Liver (tissue), 9 donors: ENCODE results near the gene LDLR. TPM values are rescaled to one million over a fixed set of nuclear protein-coding genes. Genes with fewer than 3 reads are reported as not detected.
"Not testable (repeated sequence)": the region's sequence is repeated elsewhere in the genome, so short reads cannot be mapped to it uniquely, and the experiment has no call there.

Experiments used
- DNase-seq: peaks from one replicate; pipeline ENCODE4 v3.0.0-alpha.2; 2017; ENCODE audit warnings: low spot score
- H3K27ac ChIP-seq, 2 donors: one replicate each; pipeline ENCODE4 v1.7.0; 2013; ENCODE audit warnings: inconsistent platforms in 2 of 2, low read length in 2 of 2, control low read depth in 1 of 2, low read depth in 1 of 2, mild to moderate bottlenecking in 1 of 2
- H3K27me3 ChIP-seq, 4 donors: one replicate each; pipeline versions ENCODE4 v1.6.1 to v1.7.0; 2013; ENCODE audit warnings: low read length in 3 of 4, inconsistent platforms in 1 of 4, mild to moderate bottlenecking in 1 of 4, moderate library complexity in 1 of 4; ENCODE audit not compliant: control insufficient read depth in 4 of 4, insufficient read depth in 4 of 4
- H3K36me3 ChIP-seq, 4 donors: one replicate each; pipeline versions ENCODE4 v1.6.1 to v1.7.0; 2013; ENCODE audit warnings: low read length in 3 of 4, mild to moderate bottlenecking in 3 of 4, low read depth in 1 of 4, moderate library complexity in 1 of 4; ENCODE audit not compliant: control insufficient read depth in 4 of 4, insufficient read depth in 3 of 4
- H3K4me1 ChIP-seq, 4 donors: one replicate each; pipeline versions ENCODE4 v1.6.1 to v1.7.0; 2013; ENCODE audit warnings: low read length in 3 of 4, mild to moderate bottlenecking in 3 of 4, moderate library complexity in 1 of 4; ENCODE audit not compliant: control insufficient read depth in 4 of 4, insufficient read depth in 4 of 4
- H3K4me3 ChIP-seq, 3 donors: one replicate each; pipeline versions ENCODE4 v1.6.1 to v1.7.0; 2013; ENCODE audit warnings: low read length in 3 of 3, control low read depth in 1 of 3, low read depth in 1 of 3, mild to moderate bottlenecking in 1 of 3
- H3K9ac ChIP-seq, 2 donors: one replicate each; pipeline ENCODE4 v1.7.0; 2013; ENCODE audit warnings: low read length in 2 of 2, mild to moderate bottlenecking in 2 of 2, moderate library complexity in 2 of 2, control low read depth in 1 of 2, low read depth in 1 of 2
- H3K9me3 ChIP-seq, 4 donors: one replicate each; pipeline versions ENCODE4 v1.6.1 to v1.7.0; 2013; ENCODE audit warnings: low read length in 3 of 4; ENCODE audit not compliant: control insufficient read depth in 4 of 4
- EGR1 ChIP-seq, 2 donors: IDR thresholded peaks; 2 replicates each; pipeline ENCODE4 v1.6.1; 2016 to 2018; ENCODE audit warnings: antibody characterized with exemption in 2 of 2, low read depth in 2 of 2
- FOXA2 ChIP-seq: IDR thresholded peaks from 2 replicates; pipeline ENCODE4 v1.6.1; 2016; ENCODE audit warnings: antibody characterized with exemption
- GABPA ChIP-seq, 2 donors: IDR thresholded peaks in 1 of 2; conservative IDR thresholded peaks in 1 of 2; 2 replicates each; pipeline ENCODE4 v1.6.1; 2016; ENCODE audit warnings: antibody characterized with exemption in 2 of 2, mild to moderate bottlenecking in 1 of 2, moderate library complexity in 1 of 2
- HNF4A ChIP-seq, 2 donors: conservative IDR thresholded peaks; 2 replicates each; pipeline ENCODE4 v1.6.1; 2016; ENCODE audit warnings: antibody characterized with exemption in 2 of 2, mild to moderate bottlenecking in 2 of 2
- HNF4G ChIP-seq: IDR thresholded peaks from 2 replicates; pipeline ENCODE4 v1.6.1; 2016; ENCODE audit warnings: antibody characterized with exemption
- JUND ChIP-seq, 2 donors: IDR thresholded peaks; 2 replicates each; pipeline ENCODE4 v1.6.1; 2016; ENCODE audit warnings: antibody characterized with exemption in 2 of 2
- NR2F2 ChIP-seq: IDR thresholded peaks from 2 replicates; pipeline ENCODE4 v1.6.1; 2016; ENCODE audit warnings: antibody characterized with exemption
- RAD21 ChIP-seq, 2 donors: IDR thresholded peaks; 2 replicates each; pipeline ENCODE4 v1.6.1; 2016; ENCODE audit warnings: antibody characterized with exemption in 2 of 2, mild to moderate bottlenecking in 2 of 2
- RXRA ChIP-seq, 2 donors: IDR thresholded peaks; 2 replicates each; pipeline ENCODE4 v1.6.1; 2017 to 2018; ENCODE audit warnings: antibody characterized with exemption in 2 of 2, mild to moderate bottlenecking in 1 of 2
- SP1 ChIP-seq: IDR thresholded peaks from 2 replicates; pipeline ENCODE4 v1.6.1; 2018; ENCODE audit warnings: antibody characterized with exemption, mild to moderate bottlenecking
- YY1 ChIP-seq: IDR thresholded peaks from 2 replicates; pipeline ENCODE4 v1.6.1; 2016; ENCODE audit warnings: antibody characterized with exemption, mild to moderate bottlenecking
- WGBS: extraction: QIAGEN DNeasy Blood & Tissue Kit; methylation state at CpG from one replicate; pipeline ENCODE4 v1.1.7; 2013; 5-methylcytosine and 5-hydroxymethylcytosine counted together
- polyA plus RNA-seq, 2 donors: library from polyadenylated mRNA; stranded (reverse) in 1 of 2; unstranded in 1 of 2; fragments of 200-250 nt in 1 of 2; fragments of >200 nt in 1 of 2; fragmentation: Nextera tagmentation in 1 of 2; extraction: Ambion mirVana in 1 of 2; gene quantifications; one replicate each; pipeline versions ENCODE4 v1.2.1 to v1.2.3, GENCODE V29; 2013 to 2015
- total RNA-seq, 2 donors: library from RNA; depleted of rRNA; stranded (reverse); fragments of >200 nt; gene quantifications; one replicate each; pipeline ENCODE4 v1.2.3, GENCODE V29; 2014
- TF ChIP-seq, protein P1 (sequence below): IDR thresholded peaks from 2 replicates; pipeline ENCODE4 v1.6.1; 2016; ENCODE audit warnings: antibody characterized with exemption
- TF ChIP-seq, protein P2 (sequence below): IDR thresholded peaks from 2 replicates; pipeline ENCODE4 v1.6.1; 2016; ENCODE audit warnings: antibody characterized with exemption
- TF ChIP-seq, protein P3 (sequence below): fragments of 150-350 bp; IDR thresholded peaks from 2 replicates; pipeline ENCODE4 v1.5.1; 2017; ENCODE audit warnings: improper control_type of control experiment, low read depth, low read length; ENCODE audit not compliant: missing input control
- TF ChIP-seq, protein P4 (sequence below): IDR thresholded peaks from 2 replicates; pipeline ENCODE4 v1.6.1; 2016; ENCODE audit warnings: antibody characterized with exemption, mild to moderate bottlenecking
- TF ChIP-seq, protein P5 (sequence below): IDR thresholded peaks from 2 replicates; pipeline ENCODE4 v1.6.1; 2016; ENCODE audit warnings: antibody characterized with exemption
- donor health status: healthy.
- donor health status: healthy.
- donor health status: healthy.
- donor health status: healthy.
- donor health status: healthy.

The LDLR gene
- total and polyA plus RNA-seq, 4 donors: 17.3 to 141 (median 63.9) TPM

DNA sequence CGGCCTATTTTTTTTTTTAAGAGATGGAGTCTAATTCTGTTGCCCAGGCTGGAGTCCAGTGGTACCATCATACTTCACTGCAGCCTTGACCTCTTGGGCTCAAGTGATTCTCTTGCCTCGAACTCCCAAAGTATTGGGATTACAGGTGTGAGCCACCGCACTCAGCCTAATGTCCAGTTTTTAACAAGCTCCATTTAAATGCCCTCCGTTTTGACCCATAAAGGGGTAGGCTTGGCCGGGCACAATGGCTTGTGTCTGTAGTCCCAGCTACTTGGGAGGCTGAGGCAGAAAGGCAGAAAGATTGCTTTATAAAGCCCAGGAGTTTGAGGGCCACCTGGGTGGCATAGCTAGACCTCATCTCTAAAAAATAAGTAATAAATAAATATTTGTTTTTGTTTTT is 11.8 kb downstream of the LDLR start:
- DNase-seq: no peak
- TF ChIP-seq RAD21 (IDR thresholded peaks at IDR 0.05) (no peak), EGR1 (IDR thresholded peaks at IDR 0.05; ENCODE audit: low read depth in 2 of 2) (no peak)
- TF ChIP-seq, protein P1, sequence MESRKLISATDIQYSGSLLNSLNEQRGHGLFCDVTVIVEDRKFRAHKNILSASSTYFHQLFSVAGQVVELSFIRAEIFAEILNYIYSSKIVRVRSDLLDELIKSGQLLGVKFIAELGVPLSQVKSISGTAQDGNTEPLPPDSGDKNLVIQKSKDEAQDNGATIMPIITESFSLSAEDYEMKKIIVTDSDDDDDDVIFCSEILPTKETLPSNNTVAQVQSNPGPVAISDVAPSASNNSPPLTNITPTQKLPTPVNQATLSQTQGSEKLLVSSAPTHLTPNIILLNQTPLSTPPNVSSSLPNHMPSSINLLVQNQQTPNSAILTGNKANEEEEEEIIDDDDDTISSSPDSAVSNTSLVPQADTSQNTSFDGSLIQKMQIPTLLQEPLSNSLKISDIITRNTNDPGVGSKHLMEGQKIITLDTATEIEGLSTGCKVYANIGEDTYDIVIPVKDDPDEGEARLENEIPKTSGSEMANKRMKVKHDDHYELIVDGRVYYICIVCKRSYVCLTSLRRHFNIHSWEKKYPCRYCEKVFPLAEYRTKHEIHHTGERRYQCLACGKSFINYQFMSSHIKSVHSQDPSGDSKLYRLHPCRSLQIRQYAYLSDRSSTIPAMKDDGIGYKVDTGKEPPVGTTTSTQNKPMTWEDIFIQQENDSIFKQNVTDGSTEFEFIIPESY: no peak
- TF ChIP-seq, protein P2, sequence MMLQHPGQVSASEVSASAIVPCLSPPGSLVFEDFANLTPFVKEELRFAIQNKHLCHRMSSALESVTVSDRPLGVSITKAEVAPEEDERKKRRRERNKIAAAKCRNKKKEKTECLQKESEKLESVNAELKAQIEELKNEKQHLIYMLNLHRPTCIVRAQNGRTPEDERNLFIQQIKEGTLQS: no peak
- H3K27ac ChIP-seq: no peak overlapping the region
- H3K36me3 ChIP-seq: peaks cover 9 to 71% (median 46%) of the 10 kb centered on the region in 4 donors
- no peaks in the 10 kb centered on the region for H3K9me3 ChIP-seq
- H3K4me3 ChIP-seq: no peak overlapping the region
- H3K9ac ChIP-seq: no peak overlapping the region
- 95% methylated on average over 5 of the region's 5 CpGs for WGBS
- peaks cover 0 to 13% (median 6%) of the 10 kb centered on the region in 4 donors for H3K4me1 ChIP-seq
- no peaks in the 10 kb centered on the region for H3K27me3 ChIP-seq

DNA sequence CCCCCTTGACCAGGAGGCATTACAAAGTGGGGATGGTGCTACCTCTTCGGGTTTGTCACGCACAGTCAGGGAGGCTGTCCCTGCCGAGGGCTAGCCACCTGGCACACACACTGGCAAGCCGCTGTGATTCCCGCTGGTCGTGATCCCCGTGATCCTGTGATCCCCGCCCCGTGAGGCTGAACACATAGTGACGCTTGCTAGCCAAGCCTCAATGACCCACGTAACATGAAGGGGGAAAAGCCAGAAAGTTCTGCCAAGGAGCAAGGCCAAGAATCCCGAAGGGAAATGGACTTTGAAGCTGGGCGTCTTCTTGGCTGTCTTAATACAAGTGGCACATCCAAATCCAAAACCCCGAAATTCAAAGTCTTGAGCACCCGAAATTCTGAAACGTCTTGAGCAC is 13.7 kb downstream of the LDLR start:
- H3K36me3 ChIP-seq: peaks cover 21 to 74% (median 57%) of the 10 kb centered on the region in 4 donors
- TF ChIP-seq, protein P3, sequence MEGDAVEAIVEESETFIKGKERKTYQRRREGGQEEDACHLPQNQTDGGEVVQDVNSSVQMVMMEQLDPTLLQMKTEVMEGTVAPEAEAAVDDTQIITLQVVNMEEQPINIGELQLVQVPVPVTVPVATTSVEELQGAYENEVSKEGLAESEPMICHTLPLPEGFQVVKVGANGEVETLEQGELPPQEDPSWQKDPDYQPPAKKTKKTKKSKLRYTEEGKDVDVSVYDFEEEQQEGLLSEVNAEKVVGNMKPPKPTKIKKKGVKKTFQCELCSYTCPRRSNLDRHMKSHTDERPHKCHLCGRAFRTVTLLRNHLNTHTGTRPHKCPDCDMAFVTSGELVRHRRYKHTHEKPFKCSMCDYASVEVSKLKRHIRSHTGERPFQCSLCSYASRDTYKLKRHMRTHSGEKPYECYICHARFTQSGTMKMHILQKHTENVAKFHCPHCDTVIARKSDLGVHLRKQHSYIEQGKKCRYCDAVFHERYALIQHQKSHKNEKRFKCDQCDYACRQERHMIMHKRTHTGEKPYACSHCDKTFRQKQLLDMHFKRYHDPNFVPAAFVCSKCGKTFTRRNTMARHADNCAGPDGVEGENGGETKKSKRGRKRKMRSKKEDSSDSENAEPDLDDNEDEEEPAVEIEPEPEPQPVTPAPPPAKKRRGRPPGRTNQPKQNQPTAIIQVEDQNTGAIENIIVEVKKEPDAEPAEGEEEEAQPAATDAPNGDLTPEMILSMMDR: no peak
- TF ChIP-seq HNF4G (no peak), FOXA2 (no peak), SP1 (no peak), YY1 (no peak), GABPA (IDR thresholded peaks at IDR 0.05 in 1 of 2, conservative IDR thresholded peaks at IDR 0.05 in 1 of 2) (no peak), RAD21 (IDR thresholded peaks at IDR 0.05) (no peak), HNF4A (conservative IDR thresholded peaks at IDR 0.05) (no peak), RXRA (IDR thresholded peaks at IDR 0.05) (no peak), JUND (IDR thresholded peaks at IDR 0.05) (no peak), EGR1 (IDR thresholded peaks at IDR 0.05; ENCODE audit: low read depth in 2 of 2) (no peak), NR2F2 (no peak)
- TF ChIP-seq, protein P4, sequence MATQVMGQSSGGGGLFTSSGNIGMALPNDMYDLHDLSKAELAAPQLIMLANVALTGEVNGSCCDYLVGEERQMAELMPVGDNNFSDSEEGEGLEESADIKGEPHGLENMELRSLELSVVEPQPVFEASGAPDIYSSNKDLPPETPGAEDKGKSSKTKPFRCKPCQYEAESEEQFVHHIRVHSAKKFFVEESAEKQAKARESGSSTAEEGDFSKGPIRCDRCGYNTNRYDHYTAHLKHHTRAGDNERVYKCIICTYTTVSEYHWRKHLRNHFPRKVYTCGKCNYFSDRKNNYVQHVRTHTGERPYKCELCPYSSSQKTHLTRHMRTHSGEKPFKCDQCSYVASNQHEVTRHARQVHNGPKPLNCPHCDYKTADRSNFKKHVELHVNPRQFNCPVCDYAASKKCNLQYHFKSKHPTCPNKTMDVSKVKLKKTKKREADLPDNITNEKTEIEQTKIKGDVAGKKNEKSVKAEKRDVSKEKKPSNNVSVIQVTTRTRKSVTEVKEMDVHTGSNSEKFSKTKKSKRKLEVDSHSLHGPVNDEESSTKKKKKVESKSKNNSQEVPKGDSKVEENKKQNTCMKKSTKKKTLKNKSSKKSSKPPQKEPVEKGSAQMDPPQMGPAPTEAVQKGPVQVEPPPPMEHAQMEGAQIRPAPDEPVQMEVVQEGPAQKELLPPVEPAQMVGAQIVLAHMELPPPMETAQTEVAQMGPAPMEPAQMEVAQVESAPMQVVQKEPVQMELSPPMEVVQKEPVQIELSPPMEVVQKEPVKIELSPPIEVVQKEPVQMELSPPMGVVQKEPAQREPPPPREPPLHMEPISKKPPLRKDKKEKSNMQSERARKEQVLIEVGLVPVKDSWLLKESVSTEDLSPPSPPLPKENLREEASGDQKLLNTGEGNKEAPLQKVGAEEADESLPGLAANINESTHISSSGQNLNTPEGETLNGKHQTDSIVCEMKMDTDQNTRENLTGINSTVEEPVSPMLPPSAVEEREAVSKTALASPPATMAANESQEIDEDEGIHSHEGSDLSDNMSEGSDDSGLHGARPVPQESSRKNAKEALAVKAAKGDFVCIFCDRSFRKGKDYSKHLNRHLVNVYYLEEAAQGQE: no peak
- TF ChIP-seq, protein P2: no peak
- TF ChIP-seq, protein P5, sequence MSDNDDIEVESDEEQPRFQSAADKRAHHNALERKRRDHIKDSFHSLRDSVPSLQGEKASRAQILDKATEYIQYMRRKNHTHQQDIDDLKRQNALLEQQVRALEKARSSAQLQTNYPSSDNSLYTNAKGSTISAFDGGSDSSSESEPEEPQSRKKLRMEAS: no peak
- TF ChIP-seq, protein P1: no peak

DNA sequence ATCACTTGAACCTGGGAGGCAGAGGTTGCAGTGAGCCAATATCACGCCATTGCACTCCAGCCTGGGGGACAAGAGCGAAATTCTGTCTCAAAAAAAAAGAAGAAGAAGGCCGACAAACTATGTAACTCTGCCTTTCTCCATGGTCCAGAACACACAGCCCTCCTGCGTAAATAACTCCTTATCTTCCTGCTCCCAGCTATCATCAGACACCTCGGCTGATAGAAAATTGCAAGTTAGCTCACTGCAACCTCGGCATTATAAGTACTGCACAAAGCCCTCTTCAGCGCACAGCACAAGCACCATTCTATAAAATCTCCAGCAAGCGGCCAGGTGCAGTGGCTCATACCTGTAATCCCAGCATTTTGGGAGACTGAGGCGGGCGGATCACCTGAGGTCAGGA is 14.4 kb downstream of the LDLR start:
- not testable (repeated sequence) for H3K9me3 ChIP-seq, H3K27ac ChIP-seq, H3K27me3 ChIP-seq, H3K9ac ChIP-seq, DNase-seq, H3K4me3 ChIP-seq, H3K4me1 ChIP-seq
- 90% methylated on average over 10 of the region's 10 CpGs for WGBS
- H3K36me3 ChIP-seq: peaks cover 23 to 75% (median 61%) of the 10 kb centered on the region in 4 donors

More for the DNA sequence above, 13.7 kb downstream of the LDLR start:
- H3K27ac ChIP-seq: no peak overlapping the region
- H3K9ac ChIP-seq: no peak overlapping the region
- H3K27me3 ChIP-seq: no peaks in the 10 kb centered on the region
- 75% methylated on average over 16 of the region's 16 CpGs for WGBS
- H3K4me3 ChIP-seq: no peak overlapping the region
- H3K4me1 ChIP-seq: peaks cover 0 to 10% (median 2%) of the 10 kb centered on the region in 4 donors
- H3K9me3 ChIP-seq: no peaks in the 10 kb centered on the region
- DNase-seq: no peak
